ENCODE data around the gene RDX. TPM values are rescaled to one million over a fixed set of nuclear protein-coding genes. Genes with fewer than 3 reads are reported as not detected.

Gene RDX
- total RNA-seq, 4 donors from 2014 or later = 75.7 to 114 (median 106) TPM

- TF ChIP-seq, protein P1, sequence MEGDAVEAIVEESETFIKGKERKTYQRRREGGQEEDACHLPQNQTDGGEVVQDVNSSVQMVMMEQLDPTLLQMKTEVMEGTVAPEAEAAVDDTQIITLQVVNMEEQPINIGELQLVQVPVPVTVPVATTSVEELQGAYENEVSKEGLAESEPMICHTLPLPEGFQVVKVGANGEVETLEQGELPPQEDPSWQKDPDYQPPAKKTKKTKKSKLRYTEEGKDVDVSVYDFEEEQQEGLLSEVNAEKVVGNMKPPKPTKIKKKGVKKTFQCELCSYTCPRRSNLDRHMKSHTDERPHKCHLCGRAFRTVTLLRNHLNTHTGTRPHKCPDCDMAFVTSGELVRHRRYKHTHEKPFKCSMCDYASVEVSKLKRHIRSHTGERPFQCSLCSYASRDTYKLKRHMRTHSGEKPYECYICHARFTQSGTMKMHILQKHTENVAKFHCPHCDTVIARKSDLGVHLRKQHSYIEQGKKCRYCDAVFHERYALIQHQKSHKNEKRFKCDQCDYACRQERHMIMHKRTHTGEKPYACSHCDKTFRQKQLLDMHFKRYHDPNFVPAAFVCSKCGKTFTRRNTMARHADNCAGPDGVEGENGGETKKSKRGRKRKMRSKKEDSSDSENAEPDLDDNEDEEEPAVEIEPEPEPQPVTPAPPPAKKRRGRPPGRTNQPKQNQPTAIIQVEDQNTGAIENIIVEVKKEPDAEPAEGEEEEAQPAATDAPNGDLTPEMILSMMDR (IDR thresholded peaks at IDR 0.05) = no peak
- no peak for TF ChIP-seq EP300 (IDR thresholded peaks at IDR 0.05)
- no peak for TF ChIP-seq POLR2AphosphoS5 (IDR thresholded peaks at IDR 0.05)
- no peak for TF ChIP-seq POLR2A (IDR thresholded peaks at IDR 0.05)
- Histone ChIP-seq H3K9me3 (no peaks in the 10 kb centered on the region), H3K27me3 (no peaks in the 10 kb centered on the region), H3K36me3 (no peaks in the 10 kb centered on the region), H3K27ac (no peak overlapping the region), H3K4me1 (peaks cover 0 to 26% (median 0%) of the 10 kb centered on the region in 3 donors), H3K4me3 (no peak overlapping the region)
- no peak for ATAC-seq
- WGBS, 2 donors (ENCODE audit: low coverage in 1 of 2) = 89% methylated on average over 5 of the region's 7 CpGs; no CpG with 5 or more reads in 1 of the 2 donors
Measured at GRCh38 chr11:110177086-110177456, 119.3 kb downstream of the RDX start.

GRCh38 chr11:110176366-110177085, 119.9 kb downstream of the RDX start:
- 58 to 71% methylated on average over 4 to 5 of the region's 12 CpGs for WGBS, 2 donors (ENCODE audit: low coverage in 1 of 2)
- H3K27me3 ChIP-seq = no peaks in the 10 kb centered on the region
- H3K27ac ChIP-seq = no peak overlapping the region
- H3K4me3 ChIP-seq = no peak overlapping the region
- no peaks in the 10 kb centered on the region for H3K9me3 ChIP-seq
- no peaks in the 10 kb centered on the region for H3K36me3 ChIP-seq
- peaks cover 0 to 26% (median 0%) of the 10 kb centered on the region in 3 donors for H3K4me1 ChIP-seq
- TF ChIP-seq, protein P1 (IDR thresholded peaks at IDR 0.05) = no peak
- TF ChIP-seq POLR2AphosphoS5 (IDR thresholded peaks at IDR 0.05) = no peak
- TF ChIP-seq EP300 (IDR thresholded peaks at IDR 0.05) = no peak
- no peak for TF ChIP-seq POLR2A (IDR thresholded peaks at IDR 0.05)
- no peak for ATAC-seq

DNA sequence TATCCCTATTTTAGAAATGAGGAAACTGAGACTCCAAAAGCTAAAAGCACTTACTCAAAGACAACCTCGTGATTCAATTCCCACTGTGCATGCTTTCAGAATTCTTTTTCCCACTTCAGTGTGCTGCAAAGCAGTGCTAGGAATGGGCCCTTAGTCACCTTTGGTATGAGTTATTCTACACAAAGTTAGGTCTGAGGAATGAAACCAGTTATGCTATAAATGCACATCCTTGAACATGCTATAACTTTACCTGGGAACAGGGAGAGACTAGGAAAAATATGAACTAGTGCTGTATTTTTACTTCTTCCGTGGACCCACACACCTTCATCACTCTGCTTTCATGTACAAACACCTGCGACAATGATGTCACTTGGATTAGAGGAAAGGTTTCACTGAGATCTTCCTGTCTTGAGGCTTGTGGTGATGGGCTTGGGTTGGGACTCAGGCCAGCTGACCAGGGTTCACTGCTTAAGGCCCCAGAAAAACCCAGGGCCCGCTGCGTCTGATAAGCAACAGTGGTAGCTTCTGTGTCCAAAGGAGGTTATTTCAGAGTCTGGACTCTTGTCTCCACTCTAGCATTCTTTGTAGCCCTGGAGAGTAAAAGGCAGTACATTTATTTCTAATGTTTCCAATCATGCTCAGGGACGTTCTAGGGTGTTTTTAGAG, 121.6 kb downstream of the RDX start:
- no peak overlapping the region for H3K27ac ChIP-seq
- H3K9me3 ChIP-seq = no peaks in the 10 kb centered on the region
- peaks cover 0 to 26% (median 0%) of the 10 kb centered on the region in 3 donors for H3K4me1 ChIP-seq
- no peak for ATAC-seq
- H3K4me3 ChIP-seq = no peak overlapping the region
- H3K36me3 ChIP-seq = no peaks in the 10 kb centered on the region
- H3K27me3 ChIP-seq = no peaks in the 10 kb centered on the region
- WGBS, 2 donors (ENCODE audit: low coverage in 1 of 2) = 32 to 59% methylated on average over 2 to 6 of the region's 6 CpGs
- TF ChIP-seq, protein P1 (IDR thresholded peaks at IDR 0.05) = no peak
- TF ChIP-seq POLR2AphosphoS5 (IDR thresholded peaks at IDR 0.05) = no peak
- TF ChIP-seq EP300 (IDR thresholded peaks at IDR 0.05) = no peak
- no peak for TF ChIP-seq POLR2A (IDR thresholded peaks at IDR 0.05)

- ATAC-seq = peak; percentile 80
- H3K4me1 ChIP-seq = peaks cover 0 to 26% (median 0%) of the 10 kb centered on the region in 3 donors
- no peak overlapping the region for H3K4me3 ChIP-seq
Measured at GRCh38 chr11:110173811-110174644, 122.4 kb downstream of the RDX start.

More at GRCh38 chr11:110173811-110174644, 122.4 kb downstream of the RDX start:
- H3K9me3 ChIP-seq = no peaks in the 10 kb centered on the region
- 11 to 18% methylated on average over 8 to 12 of the region's 14 CpGs for WGBS, 2 donors (ENCODE audit: low coverage in 1 of 2)
- H3K27ac ChIP-seq = no peak overlapping the region
- TF ChIP-seq POLR2A (IDR thresholded peaks at IDR 0.05) = no peak
- TF ChIP-seq, protein P1 (IDR thresholded peaks at IDR 0.05) = peak in 3 of 4 experiments; percentile 52 to 78 (median 70)
- H3K27me3 ChIP-seq = no peaks in the 10 kb centered on the region
- H3K36me3 ChIP-seq = no peaks in the 10 kb centered on the region
